ENCODE results near the gene ROR2.
A peak's percentile ranks its signal among the peaks of the same experiment; 100 is the strongest.

ROR2 gene

DNA sequence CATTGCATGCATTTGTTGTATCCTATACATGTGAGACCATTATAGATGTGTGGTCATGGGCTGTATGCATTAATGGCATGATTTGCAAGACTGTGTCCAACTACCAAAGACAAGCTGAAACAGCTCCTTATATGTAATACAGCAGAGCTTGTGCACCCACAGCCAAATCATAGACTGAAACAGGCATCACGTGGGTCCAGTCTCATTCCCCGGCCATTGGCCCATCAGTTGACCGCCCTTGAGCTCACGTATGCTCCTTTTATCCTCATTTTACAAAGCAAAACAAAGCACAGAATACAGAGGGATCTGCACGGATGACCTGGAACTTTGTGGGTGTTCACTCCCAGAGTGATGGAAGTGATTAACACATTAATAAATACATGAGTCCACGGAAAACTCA is 109.1 kb downstream of the ROR2 start:
- no peak for DNase-seq

DNA sequence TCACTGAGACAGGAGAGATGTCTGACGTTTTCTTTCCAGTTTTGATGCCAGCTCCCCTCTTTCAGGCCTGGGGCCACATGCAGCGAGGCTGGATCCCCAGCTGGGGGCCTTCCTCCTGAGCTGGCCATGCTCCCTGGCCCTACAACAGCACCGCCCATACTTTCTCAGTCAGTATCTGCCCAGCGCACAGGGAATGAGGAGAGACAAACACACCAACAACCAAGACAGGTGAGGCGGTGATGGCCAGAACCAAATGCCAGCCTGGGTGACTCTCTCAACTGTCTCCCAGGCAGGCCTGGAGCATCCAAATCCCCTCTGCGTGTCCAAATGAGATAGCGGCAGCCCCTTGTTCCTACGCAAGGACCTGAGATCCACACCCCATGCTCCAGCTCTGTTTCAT is 109.6 kb downstream of the ROR2 start:
- no peak for DNase-seq

DNA sequence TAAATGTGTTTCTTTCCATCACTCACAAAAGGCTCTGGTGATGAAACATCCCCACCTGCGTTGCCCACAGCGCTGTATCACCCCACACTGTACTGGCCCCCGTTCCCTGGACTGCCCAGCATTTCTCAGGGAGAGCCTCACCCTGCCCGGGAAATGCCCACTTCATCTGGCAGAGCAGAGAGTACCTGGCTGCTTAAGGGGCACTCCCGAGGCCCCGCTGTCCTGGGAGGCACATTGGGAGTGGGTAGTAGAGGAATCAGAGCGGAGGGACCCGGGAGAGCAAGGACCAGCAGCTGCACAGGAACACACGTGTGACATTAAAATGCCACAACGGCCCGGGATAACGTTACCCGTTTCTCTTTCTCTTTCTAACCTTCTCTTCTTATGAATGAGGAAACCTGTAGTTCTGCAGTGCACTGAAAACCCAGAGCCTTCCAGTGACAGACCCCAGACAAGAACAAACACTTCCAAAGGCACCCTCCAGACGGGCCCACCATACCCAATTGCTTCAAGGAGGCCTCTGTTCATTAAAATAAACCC is 110.0 kb downstream of the ROR2 start:
- DNase-seq: no peak

DNA sequence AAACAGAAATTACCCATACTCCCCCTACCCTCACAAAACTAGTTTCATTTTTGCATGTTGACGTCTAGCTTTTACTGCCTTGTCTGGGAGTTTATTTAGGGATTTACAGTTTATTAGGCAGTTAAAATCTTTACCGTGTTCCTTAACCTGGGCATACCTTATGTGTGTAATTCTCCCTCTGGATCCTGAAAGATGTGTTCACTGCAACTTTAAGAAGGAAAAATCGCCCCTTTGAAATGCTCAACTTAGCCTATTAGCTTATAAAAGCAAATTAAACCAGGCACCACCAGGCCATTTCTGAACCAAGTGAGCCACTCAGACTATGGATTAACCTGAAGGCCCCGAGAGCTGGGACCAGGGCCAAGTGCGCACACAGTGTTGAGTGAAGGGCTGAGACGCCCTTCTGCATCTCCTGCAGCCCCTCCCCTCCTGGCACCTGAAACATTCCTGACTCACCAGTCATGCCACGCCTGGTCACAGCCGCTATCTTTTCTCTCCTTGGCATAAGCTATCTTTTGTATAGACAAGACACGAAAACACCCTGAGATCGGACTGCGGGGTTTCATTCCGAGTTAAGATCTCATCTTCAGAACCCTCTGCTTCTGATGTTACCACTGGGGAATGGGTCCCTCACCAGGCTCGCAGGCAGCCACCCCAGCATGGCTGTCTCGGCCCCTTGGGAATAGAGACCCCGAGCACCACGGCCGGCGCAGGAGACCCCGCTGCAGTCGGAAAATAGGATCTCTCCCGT is 111.9 kb downstream of the ROR2 start:
- DNase-seq: no peak

DNA sequence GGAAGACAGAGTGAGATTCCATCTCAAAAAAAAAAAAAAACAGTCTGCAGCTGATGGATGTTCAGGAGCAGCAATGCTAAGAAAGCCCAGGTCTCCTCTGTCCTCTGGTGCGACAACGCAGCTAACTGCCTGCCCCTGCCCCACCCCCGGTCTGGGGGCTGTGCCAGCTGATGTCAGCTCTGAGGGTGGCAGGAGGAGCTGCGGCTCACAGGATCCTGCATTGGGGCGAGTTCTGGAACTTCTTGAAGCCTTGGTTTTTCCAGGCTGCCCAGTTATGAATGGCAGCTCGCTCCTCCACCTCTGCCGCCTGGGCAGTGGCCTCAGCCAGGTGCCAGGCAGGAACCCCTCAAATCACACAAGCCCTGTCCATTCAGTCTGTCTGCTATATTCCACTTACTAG is 113.5 kb downstream of the ROR2 start:
- no peak for DNase-seq

DNA sequence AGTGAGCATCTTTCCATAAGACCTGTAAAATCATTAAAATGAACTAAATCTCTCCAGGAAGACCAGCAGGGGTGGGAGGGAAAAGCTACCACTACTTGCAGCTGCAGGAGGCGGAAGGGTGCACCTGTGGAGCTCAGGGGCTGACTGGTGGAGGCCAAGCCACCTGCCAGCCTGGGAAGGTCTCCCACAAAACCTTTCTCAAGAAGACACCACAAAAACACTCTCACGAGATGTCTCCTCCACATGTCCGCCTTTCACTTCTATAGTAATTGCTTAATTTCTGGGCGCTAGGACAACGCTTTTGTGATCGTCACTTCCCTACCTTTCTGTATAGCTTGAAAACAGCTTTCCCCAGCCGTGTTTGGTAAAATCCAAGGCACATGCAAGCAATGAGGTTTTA is 114.4 kb downstream of the ROR2 start:
- DNase-seq: no peak

DNA sequence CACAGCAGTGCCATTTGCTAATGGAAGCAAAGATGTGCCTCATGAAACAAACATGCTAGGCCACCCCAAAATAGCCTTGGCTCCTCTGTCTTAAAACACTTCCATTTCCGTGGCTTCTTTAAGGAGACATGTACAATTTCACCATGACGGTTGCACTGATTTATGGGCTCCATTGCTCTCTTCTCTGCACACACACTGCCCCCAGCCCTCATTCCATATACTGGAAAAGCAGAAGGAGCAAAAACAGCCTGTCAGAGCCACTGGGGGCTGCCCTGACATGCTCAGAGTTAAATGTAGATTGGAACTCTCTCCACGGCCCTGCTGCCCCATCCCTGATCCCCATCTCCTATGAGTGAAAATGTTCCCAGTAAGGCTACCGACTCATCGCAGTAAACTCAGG is 114.8 kb downstream of the ROR2 start:
- DNase-seq: no peak

DNA sequence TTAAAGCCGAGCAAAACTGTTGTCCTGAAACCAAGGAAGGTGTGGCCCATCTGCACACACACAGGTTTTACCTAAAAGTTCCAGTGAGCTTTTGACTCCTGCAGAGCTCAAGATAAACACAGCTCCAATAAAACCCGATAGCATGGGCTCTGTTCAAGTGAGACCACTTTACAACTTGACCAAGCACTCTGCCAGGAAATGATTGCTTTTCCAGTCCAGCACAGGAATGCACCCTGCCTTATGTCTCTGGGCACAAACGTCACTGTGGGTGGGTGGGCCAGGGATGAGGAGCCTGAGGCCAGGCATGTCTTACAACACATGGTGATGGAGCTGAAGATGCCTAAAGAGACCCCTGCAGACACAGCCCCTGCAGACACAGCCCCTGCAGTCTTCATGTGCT is 115.3 kb downstream of the ROR2 start:
- DNase-seq: no peak

DNA sequence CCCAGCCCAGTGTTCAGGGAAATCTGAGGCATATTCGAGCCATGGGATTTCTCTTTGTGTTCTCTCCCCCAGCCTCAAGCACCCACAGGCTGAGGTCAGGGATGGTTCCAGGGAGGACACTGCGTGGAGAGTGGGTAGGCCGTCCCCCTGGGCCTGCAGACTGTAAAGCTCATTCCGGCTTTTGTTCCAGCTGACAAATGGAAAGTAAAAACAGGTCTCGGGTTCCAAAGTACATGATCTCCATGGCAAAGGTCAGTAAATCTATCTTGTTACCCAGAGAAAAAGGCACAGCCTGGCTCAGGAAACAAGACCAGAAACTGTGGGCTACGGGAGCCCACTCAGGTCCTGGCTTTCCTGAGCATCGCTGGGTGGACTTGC is 116.2 kb downstream of the ROR2 start:
- DNase-seq: no peak

DNA sequence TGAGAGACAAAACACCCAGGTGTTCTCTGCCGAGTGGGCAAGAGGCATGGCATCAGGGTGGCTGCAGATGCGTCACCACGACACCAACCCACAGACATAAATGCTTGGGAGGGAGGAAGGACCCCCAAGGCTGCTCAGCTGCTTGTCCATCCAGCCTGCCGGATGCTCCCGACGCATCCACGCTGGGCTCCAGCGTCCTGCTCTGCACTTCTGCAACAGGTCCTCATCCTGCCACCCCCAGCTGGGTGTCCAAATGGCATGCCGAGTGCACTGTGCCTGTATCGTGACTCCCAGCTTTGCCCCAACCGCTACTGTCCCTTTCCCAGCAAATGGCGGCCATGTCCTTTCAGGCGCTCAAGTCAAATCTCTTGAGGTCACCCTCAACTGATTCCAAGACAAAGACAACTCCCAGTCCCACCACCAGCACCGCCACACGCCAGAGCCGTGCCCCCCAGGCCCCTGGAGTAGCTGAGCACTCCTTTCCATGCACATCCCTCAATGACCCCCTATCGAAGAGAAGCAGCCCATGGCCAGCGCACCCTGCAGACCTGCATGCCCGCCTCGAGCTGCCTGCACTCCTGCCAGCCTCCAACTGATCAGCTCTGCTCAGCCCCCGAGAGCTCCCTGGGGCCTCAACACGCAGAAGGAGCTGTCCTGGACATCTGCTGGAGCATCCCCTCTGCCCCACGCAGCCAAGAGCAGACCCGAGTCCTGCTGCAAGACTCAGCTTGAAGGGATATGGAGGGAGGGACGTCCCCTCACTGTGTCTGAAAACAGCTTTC is 116.7 kb downstream of the ROR2 start:
- no peak for DNase-seq

DNA sequence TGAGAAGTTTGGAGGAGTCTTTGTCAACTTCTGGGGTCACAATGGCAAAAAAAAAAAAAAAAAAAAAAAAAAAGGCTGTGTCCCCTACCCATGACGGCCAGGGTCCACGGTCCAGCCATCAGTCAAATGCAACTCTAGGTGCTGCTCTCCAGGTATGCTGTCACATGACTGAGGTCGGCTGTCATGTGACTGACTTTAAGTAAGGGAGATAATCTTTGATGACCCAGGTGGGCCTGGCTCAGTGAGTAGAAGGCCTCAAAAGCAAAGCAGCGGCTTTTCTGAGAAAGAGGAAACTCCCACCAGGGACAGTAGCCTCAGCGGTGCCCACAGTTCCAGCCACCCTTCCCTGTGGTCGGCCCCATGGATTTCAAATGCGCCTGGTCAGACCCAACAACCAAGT is 117.7 kb downstream of the ROR2 start:
- DNase-seq: no peak

DNA sequence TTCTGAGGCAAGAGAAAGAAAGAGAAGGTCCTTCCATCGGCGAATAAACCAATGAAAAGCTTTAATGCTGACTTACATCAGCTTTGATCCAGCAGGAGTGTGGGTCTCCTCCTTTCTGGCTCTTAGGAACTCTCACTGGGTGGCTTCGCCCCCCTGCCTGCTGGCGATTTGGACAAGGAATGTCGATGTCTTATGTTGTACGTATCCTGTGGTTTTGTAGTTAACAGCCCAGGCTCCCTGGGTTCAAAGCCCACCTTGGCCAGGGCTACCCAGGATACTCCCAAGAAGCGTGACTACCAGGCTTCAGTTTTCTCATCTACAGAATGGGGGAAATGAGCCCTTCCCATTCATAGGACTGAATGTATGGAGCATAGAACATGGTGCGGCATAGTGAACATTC is 124.2 kb downstream of the ROR2 start:
- no peak for DNase-seq

DNA sequence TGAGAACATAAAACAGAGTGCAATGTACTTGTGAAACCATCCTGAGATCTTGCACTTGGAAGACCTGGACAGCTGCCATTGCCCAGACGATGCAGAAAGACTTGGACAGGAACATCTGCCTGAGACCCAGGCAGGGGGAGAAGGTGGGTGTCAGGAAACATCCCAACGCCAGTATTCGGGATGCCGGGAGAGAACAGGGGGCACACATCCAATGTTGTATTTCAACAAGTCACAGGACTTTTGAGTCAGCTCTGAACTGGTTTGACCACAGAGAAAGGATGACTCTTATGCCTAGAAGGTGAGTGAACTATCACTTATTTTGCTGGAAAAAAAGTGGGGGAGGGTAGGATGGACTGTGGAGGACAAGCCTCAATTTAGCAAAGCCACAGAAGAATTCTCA is 124.6 kb downstream of the ROR2 start:
- DNase-seq: no peak

DNA sequence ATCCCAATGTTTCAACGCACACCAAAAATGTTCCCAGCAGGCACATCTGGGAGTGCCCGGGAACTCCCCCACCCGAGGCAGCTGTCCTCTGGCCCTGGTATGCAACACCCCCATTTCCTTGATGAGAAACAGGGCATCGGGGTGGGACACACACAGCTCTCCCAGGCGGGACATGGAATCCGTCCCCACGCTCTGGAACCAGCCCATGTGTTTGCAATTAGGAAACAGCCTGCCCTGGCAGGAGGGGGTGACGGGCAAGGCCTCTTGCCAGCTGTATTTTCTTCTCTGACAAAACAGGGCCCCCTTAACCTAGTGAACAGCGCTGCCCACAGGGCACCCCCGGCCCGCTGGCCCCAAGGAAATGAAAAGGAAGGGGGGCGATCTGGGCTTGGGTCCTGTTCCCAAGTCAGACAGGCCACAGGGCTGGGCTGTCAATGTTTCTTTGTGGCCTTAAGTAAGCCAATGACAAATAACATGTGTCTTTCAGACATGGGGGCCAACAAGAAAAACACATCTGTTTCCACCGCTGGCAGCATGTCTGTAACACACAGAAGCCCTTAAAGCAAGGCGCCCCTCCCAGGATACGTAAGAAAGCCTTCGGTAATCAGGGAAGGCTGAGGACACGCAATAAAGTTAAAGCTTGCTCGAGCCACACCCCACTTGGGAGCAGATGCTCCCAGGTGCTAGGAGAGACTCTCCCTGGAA is 125.3 kb downstream of the ROR2 start:
- no peak for DNase-seq

DNA sequence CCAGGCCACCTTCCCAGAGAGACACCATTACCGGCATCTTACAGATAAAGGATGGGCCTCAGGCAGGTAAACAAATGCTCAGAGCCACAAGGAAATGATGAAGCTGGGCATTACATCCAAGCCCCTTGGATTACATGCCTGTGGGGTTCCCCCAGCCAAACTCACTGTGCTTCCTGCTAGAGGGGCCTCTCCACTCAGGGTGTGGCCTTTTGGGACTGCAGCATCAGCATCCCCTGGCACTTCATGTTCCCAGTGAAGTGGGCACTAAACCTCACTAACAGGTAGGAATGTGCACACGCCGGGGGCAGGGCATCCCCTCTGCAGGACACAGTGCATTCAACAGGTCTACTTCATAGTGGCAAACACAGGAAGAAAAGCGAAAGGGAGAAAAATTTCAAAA is 125.9 kb downstream of the ROR2 start:
- DNase-seq: no peak

DNA sequence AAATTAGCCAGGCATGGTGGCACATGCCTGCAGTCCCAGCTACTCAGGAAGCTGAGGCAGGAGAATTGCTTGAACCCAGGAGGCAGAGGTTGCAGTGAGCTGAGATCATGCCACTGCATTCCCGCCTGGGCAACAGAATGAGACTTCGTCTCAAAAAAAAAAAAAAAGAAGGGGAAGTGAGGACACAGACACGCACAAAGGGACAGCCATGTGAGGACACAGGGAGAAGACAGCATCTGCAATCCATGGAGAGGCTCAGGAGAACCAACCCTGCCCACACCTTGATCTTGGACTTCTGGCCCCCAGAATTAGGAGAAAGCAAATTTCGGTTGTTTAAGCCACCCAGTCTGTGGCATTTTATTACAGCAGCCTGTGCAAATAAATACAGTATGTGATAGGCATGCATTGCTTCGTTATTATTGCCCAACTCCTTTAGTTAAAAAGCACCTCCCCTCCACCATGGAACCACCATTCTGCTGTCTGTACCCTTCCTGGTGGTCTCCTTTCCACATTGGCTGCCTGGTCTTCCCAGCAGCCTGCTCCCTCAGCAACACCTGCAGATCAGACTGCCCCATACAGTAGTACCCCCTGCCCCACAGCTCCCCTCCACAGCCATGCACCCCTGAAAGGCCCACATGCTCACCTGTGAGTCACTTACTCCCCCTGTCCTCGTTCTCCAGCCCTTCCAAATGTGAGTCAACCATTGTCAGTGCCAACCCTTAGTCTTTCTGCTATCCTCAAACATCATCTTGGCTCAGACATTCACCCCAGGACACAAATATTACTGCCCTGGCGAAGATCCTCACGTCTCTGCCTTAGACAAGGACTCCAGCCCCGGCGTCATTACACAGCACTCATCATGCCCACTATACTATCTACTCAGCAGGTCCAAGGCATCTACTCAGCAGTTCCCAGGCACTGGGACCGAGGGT is 128.8 kb downstream of the ROR2 start:
- DNase-seq: peak in 3 of 4 experiments; percentile 10 to 40 (median 24)

DNA sequence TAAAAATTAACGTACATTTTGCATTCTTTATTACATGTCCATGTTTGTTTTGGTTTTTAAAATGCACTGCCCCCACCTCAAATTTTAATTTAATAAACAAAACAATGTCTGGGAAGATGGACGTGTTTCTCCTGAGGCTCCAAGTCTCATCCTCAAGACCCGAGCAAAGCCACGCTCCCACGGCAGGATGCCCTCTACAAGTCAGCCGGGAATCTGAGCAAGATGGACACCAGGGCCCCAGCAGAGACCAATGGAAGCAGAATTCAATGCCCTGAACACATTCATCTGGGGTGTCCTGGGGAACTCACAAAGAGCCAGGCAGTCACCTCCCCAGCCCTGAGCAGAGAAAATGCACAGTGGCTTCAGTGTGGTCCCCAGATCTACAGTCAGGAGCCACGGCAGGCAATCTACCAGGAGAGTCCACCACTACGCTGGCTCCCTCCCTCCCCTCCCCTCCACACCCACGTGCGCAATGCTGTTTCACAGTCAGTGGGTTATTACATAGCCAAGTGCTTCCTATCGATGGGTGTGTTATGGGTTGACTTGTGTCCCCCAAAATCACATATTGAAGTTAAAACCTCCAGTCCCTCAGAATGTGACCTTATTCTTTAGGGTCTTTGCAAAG is 129.8 kb downstream of the ROR2 start:
- no peak for DNase-seq

DNA sequence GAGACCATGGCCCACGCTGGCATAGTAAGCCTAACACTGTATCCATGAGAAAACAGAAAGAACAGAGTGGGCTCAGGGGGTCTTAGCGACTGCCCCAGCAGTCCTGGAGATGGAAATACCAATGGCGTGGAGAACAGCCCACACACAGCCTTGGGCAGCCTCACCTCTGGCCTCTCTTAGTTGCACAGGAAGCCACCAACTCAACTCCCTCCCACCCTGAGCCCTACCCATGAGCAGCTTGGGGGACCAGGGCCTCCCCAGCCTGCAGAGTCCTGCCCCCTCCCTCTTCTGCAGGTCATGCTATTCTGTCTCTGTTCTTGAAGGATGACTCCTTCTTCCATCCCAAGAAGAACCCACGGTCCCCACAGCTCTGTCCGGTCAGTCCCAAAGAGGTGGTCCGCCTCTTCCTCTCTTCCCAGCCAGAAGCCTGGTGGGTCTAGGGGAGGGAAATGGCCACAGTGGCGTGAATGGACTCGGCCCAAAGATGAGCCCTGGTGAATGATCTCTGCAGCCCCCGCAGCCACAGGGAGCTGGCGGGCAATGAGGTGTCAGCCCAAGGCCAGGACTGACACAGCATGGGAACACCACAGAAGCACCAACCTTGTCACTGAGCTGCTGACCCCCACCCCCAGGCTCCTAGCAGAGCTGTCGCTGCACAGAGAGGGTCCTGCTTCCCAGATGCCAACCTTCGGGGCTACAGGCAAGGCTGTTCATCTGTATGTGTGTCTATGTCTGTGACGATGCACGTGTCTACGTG is 131.2 kb downstream of the ROR2 start:
- no peak for DNase-seq

DNA sequence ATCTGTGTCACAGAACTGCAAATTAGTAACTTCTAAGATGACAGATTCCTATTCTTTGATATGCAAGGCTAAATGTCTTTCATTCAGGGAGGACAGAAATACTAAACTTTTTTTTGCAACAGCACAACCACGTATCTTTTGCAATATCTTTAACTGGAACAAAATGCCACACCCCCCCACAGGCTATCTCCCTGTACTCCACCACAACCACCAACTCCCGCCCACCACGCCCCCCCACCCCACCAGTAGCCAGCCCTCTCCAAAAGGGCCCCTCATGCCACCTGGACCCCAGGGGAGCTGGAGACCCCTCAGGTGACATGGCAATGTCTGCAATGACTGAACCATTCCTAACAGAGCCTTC is 131.8 kb downstream of the ROR2 start:
- DNase-seq: no peak

DNA sequence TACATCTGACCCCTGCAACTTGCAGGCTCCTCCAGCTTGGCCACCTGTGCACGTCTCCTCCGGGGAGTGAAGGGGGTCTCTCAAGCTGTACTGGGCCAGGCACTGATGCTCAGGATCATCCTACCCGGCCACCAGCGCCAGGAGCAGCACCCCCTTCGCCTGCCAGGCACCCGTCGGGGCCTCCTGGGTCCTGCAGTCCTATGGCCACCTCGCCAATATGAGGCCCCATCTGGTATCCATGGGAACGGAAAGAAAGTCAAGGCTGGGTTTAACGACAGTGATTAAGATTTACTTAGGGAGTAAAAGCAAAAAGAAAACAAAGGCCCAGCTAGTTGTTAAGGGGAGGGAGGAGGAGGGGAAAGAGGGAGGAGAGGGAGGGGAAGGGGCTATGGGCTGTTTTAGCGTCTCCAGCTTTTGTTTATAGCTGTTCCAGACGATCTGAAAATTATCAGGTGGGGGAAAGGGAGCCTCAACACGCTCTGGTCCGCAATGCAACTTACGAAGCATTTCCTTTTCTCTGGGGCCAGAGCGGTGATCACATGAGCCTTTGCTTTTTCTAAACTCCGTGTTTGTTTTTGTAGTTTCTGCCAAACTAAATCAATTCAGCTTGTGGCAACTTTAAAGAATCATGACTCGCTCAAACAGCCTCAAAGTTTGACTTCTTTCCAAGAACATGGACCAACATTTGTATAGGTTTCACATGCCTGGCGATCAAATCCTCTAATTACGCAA is 132.4 kb downstream of the ROR2 start:
- peak in 1 of 4 experiments; percentile 14 for DNase-seq

Measured in suppressor macrophage (primary cell).